HepG2 (cell line): ENCODE measurements around the gene ARHGAP33.

Experiments used
- EZH2 ChIP-seq: conservative IDR thresholded peaks from 2 replicates; pipeline ENCODE4 v1.6.1; 2012; ENCODE audit warnings: mild to moderate bottlenecking, low read depth, low read length, moderate library complexity
- KLF6 ChIP-seq: IDR thresholded peaks from 2 replicates; pipeline ENCODE4 v1.8.0; 2016; ENCODE audit warnings: missing biosample characterization, missing genetic modification reagents
- POLR2A ChIP-seq, 2 experiments: IDR thresholded peaks; 2 replicates each; pipeline ENCODE4 v1.6.1; 2011; ENCODE audit warnings: low read depth in 2 of 2, low read length in 2 of 2, mild to moderate bottlenecking in 1 of 2, moderate library complexity in 1 of 2; ENCODE audit not compliant: insufficient read depth in 1 of 2
- POLR2AphosphoS5 ChIP-seq: IDR thresholded peaks from 2 replicates; pipeline ENCODE4 v1.6.1; 2012; ENCODE audit warnings: low read depth, low read length
- SP140L ChIP-seq: sonication (generic); formaldehyde crosslinking; IDR thresholded peaks from 2 replicates; pipeline ENCODE4 v1.4.0; 2020; ENCODE audit warnings: missing genetic modification reagents, borderline replicate concordance
- ZNF24 ChIP-seq: fragments of 450-650 bp; IDR thresholded peaks from 2 replicates; pipeline ENCODE4 v1.6.1; 2017; ENCODE audit warnings: antibody characterized with exemption, mild to moderate bottlenecking
- ZNF260 ChIP-seq: sonication (generic); formaldehyde crosslinking; IDR thresholded peaks from 2 replicates; pipeline ENCODE4 v1.4.0; 2020; ENCODE audit warnings: missing genetic modification reagents, low read depth, mild to moderate bottlenecking, borderline replicate concordance
- ZNF274 ChIP-seq: sonication (generic); formaldehyde crosslinking; IDR thresholded peaks from 2 replicates; pipeline ENCODE4 v1.5.1; 2020; ENCODE audit warnings: mild to moderate bottlenecking, missing genetic modification reagents
- TF ChIP-seq, protein P1 (sequence below): sonication (generic); formaldehyde crosslinking; IDR thresholded peaks from 2 replicates; pipeline ENCODE4 v1.4.0; 2020; ENCODE audit warnings: missing genetic modification reagents
- TF ChIP-seq, protein P2 (sequence below): sonication (generic); formaldehyde crosslinking; IDR thresholded peaks from 2 replicates; pipeline ENCODE4 v1.5.0; 2020; ENCODE audit warnings: mild to moderate bottlenecking, missing genetic modification reagents, moderate library complexity
- TF ChIP-seq, protein P3 (sequence below): IDR thresholded peaks from 2 replicates; pipeline ENCODE4 v1.6.1; 2012; ENCODE audit warnings: inconsistent platforms

- TF ChIP-seq ZNF274 = no peak
- TF ChIP-seq, protein P1, sequence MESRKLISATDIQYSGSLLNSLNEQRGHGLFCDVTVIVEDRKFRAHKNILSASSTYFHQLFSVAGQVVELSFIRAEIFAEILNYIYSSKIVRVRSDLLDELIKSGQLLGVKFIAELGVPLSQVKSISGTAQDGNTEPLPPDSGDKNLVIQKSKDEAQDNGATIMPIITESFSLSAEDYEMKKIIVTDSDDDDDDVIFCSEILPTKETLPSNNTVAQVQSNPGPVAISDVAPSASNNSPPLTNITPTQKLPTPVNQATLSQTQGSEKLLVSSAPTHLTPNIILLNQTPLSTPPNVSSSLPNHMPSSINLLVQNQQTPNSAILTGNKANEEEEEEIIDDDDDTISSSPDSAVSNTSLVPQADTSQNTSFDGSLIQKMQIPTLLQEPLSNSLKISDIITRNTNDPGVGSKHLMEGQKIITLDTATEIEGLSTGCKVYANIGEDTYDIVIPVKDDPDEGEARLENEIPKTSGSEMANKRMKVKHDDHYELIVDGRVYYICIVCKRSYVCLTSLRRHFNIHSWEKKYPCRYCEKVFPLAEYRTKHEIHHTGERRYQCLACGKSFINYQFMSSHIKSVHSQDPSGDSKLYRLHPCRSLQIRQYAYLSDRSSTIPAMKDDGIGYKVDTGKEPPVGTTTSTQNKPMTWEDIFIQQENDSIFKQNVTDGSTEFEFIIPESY (CRISPR knock-in tag) = no peak
- TF ChIP-seq, protein P2, sequence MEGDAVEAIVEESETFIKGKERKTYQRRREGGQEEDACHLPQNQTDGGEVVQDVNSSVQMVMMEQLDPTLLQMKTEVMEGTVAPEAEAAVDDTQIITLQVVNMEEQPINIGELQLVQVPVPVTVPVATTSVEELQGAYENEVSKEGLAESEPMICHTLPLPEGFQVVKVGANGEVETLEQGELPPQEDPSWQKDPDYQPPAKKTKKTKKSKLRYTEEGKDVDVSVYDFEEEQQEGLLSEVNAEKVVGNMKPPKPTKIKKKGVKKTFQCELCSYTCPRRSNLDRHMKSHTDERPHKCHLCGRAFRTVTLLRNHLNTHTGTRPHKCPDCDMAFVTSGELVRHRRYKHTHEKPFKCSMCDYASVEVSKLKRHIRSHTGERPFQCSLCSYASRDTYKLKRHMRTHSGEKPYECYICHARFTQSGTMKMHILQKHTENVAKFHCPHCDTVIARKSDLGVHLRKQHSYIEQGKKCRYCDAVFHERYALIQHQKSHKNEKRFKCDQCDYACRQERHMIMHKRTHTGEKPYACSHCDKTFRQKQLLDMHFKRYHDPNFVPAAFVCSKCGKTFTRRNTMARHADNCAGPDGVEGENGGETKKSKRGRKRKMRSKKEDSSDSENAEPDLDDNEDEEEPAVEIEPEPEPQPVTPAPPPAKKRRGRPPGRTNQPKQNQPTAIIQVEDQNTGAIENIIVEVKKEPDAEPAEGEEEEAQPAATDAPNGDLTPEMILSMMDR (CRISPR knock-in tag) = no peak
- no peak for TF ChIP-seq POLR2A (IDR thresholded peaks at IDR 0.05; ENCODE audit: insufficient read depth in 1 of 2, low read depth in 2 of 2, low read length in 2 of 2)
- no peak for TF ChIP-seq KLF6 (CRISPR knock-in tag)
- no peak for TF ChIP-seq ZNF24
- TF ChIP-seq ZNF260 (CRISPR knock-in tag) = no peak
- TF ChIP-seq EZH2 = no peak
- no peak for TF ChIP-seq SP140L (CRISPR knock-in tag)
- TF ChIP-seq, protein P3, sequence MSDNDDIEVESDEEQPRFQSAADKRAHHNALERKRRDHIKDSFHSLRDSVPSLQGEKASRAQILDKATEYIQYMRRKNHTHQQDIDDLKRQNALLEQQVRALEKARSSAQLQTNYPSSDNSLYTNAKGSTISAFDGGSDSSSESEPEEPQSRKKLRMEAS = no peak
- TF ChIP-seq POLR2AphosphoS5 = no peak
These were observed 48.8 kb downstream of the ARHGAP33 start for GRCh38 chr19:35824150-35824549.
